EH (cell line): ENCODE results near the gene PVALEF.

ENCODE experiments used
- DNase-seq: peaks from one replicate; pipeline ENCODE4 v3.0.0-alpha.2; 2015; ENCODE audit warnings: low read depth

PVALEF gene

DNA sequence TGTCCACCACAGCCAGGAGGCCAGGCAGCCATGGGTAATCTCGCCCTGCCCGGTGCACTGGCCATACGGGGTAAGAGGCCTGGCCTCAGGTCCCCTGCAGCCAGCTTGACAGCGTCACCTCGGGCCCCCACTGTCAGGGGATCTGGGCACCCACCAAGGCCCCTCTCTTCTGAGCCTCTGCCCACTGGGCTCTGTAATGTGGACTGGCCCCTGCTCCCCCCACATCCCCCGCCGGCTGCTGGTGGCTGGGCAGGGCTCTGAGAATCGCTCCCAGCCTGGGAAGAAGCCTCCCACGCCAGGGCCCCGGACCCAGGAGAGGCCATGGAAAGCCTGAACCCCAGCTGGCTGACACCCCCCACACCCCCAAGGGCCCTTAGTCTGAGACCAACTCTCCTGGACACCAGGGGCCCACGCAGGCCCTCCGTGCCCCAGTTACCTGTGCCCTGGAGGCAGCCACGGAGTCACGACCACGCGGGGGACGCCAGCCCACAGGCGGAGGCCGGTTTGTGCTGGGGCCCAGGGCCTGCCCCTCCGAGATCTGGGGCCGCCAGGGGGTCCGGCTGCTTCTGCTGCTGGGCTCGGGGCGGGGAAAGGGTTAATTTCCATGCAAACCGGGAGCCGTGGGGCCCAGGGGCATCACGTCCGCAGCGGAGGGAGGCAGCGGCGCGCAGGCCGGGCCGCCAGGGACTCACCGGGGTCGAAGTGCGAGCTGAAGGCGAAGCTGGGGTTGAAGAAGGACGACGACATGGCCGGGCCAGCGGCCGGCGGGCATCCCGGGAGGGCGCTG lies at the start of gene PVALEF:
Gene PVALEF, plus strand, starts transcription at position 262 of the 787 bp plus-strand sequence. CDS start 15,720 bp downstream, outside the sequence.
- no peak for DNase-seq

- DNase-seq: no peak
Measured at GRCh38 chr17:81115749-81116464, 49.4 kb upstream of the PVALEF start.

GRCh38 chr17:81116704-81117103 lies 48.6 kb upstream of the PVALEF start:
- no peak for DNase-seq

- no peak for DNase-seq
Measured at GRCh38 chr17:81117672-81118198, 47.6 kb upstream of the PVALEF start.

GRCh38 chr17:81118308-81119221 lies 46.7 kb upstream of the PVALEF start:
- DNase-seq: no peak

DNA sequence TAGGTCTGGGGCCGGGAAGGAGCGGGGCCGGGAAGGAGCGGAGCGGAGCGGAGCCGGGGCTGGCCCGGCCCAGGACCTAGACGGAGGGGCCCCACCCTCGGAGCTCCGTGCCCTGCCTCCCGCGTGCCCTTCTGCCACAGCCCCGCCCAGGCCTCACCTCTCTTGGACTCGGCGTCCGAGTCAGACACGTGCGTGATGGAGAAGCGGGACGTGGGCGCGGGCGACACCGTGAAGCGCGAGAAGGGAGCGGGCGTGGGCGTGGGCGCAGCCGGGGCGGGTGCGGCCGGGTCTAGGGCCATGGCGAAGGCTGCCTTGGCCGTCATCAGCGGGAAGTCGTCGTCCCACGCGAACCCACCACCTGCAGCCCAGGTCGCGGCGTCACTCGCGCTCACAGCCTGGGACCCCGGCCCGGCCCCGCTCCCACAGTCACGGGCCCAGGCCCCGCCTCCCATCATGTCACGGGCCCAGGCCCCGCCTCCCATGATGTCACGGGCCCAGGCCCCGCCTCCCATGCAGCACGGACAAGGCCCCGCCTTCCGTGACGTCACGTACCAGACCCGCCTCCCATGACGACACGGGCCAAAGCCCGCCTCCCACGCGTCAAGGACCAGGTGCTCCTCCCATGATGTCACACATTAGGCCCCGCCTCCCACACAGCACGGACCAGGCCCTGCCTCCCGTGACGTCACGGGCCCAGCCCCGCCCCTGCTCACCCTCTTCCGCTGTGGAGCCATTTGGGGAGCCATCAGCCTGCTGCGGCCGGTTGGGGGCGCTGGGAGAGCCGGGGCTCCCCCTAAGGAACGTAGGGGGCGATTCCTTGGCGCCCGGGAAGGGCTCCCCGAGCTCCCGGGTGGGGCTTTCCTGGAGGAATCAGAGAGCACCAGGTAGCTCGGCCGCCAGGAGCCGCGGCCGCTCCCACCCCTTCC lies 45.8 kb upstream of the PVALEF start:
- DNase-seq: peak; percentile 93

DNA sequence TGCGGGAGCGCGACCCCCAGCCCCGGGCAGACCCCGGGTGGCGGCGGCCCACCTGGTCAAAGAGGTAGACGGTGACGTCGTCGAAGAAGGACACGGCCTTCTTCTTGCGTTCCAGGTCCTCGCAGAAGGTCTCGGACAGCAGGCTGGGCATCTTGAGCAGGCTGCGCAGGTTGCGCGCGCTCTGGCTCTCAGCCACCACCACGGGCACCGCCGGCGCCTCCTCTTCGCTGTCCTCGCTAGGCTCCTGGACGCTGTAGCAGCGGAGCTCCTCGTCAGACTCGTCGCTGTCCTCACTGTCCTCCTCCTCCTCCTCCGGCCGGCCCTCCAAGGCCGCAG lies 45.2 kb upstream of the PVALEF start:
- DNase-seq: no peak

DNA sequence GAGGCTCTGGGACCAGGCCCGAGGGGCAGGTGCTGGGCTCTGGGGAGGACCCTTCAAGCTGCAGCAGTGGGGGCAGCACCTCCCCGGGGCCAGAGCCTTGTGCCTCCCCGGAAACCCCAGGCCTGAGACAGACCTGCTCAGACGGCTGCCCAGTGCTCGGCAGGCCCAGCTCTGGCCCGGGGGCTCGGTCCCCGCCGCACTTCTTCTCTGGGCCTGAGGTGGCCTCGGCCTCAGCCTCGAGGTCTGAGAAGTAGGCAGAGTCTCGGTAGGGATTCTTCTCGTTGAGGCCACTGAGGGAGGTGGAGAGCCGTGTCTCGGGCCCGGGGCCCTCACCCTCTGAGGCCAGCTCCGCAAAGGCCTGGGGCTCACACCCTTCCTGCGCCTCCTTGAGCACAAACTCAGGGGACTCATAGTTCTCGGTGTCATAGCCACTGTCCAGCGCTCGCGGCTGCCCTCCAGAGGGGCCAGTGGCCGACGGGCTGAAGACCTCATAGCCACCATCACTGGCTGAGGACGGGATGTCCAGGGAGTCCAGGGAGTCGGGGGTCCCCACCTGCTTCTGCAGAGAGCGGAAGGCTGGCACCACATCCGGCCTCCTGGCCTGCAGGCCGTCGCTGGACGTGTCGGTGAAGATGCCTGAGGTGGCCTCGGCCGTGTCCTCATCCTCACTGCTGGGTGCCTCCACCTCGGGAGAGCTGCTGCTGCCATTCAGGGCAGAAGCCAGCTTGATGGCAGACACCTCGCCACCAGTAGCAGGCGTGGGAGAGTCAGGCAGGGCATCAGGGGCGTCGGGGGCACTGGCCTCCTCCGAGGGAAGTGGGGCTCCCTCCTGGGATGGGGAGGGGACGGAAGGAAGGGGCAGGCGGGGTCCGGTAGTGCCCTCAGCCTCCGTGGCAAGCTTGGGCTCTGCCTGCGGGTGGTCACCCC lies 44.3 kb upstream of the PVALEF start:
- DNase-seq: no peak

DNA sequence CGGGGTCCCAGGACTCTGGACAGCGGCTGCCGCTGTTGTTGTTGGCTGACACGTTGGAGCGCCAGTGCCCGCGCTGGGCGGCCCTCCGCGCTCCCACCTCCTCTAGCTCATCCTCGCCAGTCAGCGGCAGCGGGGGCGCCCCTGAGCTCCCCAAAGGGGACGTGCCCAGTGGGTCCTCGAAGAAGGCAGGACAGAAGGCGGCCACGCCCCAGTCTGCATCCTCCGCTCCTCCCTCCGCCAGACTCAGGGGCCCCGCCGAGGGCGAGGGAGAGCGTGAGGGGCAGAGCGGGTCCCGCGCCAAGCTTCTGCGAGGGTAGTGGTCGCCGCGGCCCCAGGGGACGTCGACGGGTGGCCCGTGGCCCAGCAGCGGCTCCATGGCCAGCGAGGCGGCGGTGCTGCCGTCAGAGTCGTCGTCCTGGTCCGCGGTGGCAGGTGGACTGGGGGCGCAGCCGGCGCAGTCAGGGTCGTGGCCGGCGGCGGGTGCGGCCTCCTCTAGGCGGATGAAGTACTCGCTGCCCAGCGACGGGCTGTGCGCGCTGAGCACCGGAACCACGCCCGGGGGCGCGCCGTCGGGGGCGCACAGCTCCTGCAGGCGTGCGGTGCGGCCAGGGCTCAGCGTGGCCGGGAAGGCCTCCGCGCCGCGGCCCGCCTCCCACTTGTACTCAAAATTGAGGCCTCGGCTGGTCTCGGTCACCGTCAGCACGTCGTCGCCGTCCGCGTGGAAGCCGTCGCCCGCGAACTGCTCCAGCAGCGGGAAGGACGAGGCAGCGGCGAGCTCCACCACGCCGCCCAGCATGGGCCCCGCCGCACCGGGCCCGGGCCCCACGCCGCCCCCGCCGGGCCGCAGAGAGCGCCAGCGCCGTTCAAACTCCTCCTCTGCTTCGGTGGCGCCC lies 43.2 kb upstream of the PVALEF start:
- no peak for DNase-seq

DNA sequence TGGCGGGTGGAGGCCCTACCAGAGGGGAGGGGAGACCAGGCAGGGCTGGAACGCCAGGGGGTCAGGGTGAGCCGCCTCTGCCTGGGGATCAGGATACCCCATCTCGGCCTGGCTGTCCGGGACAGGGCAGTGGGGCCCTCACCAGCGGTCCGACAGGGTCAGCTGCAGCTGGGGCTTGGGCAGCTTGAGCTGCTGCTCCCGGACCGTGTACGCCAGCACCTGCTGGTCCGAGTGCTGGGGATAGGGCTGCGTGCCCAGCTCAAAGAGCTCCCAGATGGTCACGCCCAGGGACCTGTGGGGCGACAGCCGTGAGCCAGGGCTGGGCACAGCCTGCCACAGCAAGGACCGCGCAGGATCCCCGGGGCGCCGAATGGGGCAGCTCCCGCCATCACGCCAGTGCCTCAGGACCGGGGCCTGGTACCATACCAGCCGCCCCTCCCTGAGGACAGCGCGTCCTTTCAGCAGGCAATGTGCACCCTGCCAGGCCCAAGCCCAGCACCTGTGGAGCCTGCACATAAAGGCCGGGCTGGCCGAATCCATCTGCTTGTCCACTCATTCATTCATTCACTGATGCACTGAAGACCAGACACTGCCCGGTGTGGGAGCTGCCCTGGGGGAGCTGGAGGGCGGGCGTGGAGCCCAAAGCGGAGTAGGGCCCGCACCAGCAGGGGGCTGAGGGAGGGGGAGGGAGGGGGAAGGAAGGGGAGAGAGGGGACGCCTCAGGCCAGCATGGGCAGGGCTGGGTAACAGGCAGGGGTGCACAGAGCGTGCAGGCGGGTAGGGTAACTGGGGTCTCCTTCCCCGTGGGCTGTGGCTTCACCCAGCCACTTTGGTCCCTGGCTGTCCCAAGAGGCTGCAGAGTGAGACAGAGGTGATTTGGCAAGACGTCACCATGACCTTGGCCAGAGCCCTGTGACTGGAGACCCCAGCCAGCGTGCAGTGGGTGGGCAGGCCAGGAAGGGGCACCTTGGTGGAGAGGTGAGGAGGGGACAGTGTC lies 42.0 kb upstream of the PVALEF start:
- DNase-seq: no peak

DNA sequence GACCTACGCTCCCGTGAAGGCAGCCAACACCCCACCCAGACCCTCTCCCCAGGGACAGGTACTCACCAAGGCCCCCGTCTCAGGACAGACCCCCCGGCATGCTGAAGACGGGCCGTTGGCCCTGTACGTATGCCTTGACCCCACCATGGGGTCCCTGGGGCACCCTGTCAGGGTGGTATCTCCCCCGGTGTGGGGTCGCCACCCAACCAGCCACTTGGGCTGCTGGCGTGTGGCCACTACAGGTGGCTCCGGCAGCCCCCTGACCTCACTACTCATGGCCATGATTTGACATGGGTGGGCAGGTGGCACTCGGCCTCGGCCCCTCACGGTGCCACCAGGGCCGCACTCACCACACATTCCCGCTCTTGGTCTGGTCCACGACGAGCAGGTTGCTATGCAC lies 40.9 kb upstream of the PVALEF start:
- DNase-seq: no peak

- DNase-seq: no peak
Measured at GRCh38 chr17:81125573-81126081, 39.7 kb upstream of the PVALEF start.

GRCh38 chr17:81126281-81127132 lies 38.8 kb upstream of the PVALEF start:
- no peak for DNase-seq

DNA sequence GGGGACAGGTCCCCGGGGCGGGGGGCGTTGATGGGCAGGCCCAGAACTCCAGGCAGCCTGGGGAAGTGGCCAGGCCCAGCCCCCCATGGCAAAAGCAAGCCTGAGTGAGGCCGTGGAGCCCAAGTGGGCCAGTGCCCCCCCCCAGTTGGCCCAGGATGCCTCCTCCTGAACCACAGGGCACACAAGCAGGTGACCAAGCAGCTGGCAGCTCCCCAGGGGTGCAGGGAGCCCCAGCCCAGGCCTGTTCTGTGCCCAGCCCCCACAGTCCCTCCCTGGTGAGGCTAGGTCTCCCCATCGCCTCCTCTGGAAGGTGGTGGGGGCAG lies 38.2 kb upstream of the PVALEF start:
- DNase-seq: no peak

GRCh38 chr17:81127526-81128177 lies 37.7 kb upstream of the PVALEF start:
- DNase-seq: no peak

DNA sequence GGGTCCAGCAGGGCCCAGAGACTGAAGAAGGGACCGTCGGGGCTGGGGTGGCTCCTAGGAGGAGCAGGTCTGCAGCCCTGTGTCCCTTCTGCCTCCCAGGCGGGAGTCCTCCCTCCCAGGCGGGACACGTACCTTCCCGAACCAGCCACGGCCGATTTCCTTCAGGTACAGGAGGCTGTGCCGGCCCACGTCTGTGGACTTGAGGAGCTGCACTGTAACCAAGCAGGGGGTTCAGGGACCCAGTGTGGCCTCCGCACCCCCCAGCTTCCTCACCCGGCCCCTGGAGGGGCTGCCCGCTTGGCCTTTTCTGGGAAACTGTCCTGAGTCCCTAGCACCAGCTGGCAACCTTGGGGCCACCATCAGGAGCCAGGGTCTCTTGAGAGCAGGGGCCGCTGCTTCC lies 37.0 kb upstream of the PVALEF start:
- DNase-seq: no peak
